HCT116 (cell line): ENCODE results near the gene PTPN1. TPM values are rescaled to one million over a fixed set of nuclear protein-coding genes. Genes with fewer than 3 reads are reported as not detected.

Experiments used
- ATAC-seq: fragments of 200-7000 bp; cut with Tn5 transposase; 2 replicates; pipeline ENCODE4 v1.9.1; 2020; ENCODE audit warnings: mild to moderate bottlenecking, moderate library complexity
- BruUV-seq: library from RNA; stranded (reverse); fragments of 400-500 nt; replicated peaks from 2 replicates; lab custom pipeline; 2021; lab: Mats Ljungman, UMichigan
- CTCF ChIA-PET: fragments of 300-600 bp; sonication (Branson Sonifier 250); formaldehyde crosslinking; loops from one replicate; lab custom pipeline; 2021; ENCODE audit warnings: antibody characterized with exemption; lab: Charles Lee
- POLR2A ChIA-PET: fragments of 300-600, 350-600 bp; sonication (Branson Sonifier 250); formaldehyde crosslinking; loops from one replicate; lab custom pipeline; 2021; ENCODE audit warnings: antibody characterized with exemption; lab: Charles Lee
- RAD21 ChIA-PET, 2 experiments: fragments of 300-600 bp; sonication (Branson Sonifier 250); formaldehyde crosslinking; loops; one replicate each; lab custom pipeline; 2023; ENCODE audit warnings: low total read pairs in 2 of 2; ENCODE audit not compliant: uncharacterized antibody in 2 of 2, unreplicated experiment in 2 of 2, low non-redundant PET in 1 of 2; lab: Charles Lee
- DNase-seq: peaks from one replicate; pipeline ENCODE4 v3.0.0-alpha.2; 2010; ENCODE audit warnings: low read depth, low spot score
- H2AFZ ChIP-seq: fragments of 200-600 bp; shearing (Covaris generic), sonication (generic); 2 replicates; pipeline ENCODE4 v1.6.1; 2017; ENCODE audit warnings: low read depth, mixed run types, mixed read lengths, antibody characterized with exemption, low read length; ENCODE audit not compliant: poor library complexity, severe bottlenecking
- H3K27ac ChIP-seq: 2 replicates; pipeline ENCODE4 v1.5.1; 2012; ENCODE audit warnings: low read depth, low read length
- H3K27me3 ChIP-seq: fragments of 200-600 bp; sonication (generic); 2 replicates; pipeline ENCODE4 v1.6.1; 2016; ENCODE audit warnings: mixed run types, low read length, mixed read lengths; ENCODE audit not compliant: insufficient read depth
- H3K36me3 ChIP-seq, 2 experiments: fragments of 200-500 bp in 1 of 2; fragments of 200-600 bp in 1 of 2; sonication (Bioruptor generic) in 1 of 2; sonication (generic) in 1 of 2; 2 replicates each; pipeline versions ENCODE4 v1.5.1 to v1.6.1; 2014 to 2016; ENCODE audit warnings: low read length in 2 of 2, inconsistent platforms in 1 of 2, mixed read lengths in 1 of 2, mixed run types in 1 of 2; ENCODE audit not compliant: insufficient read depth in 2 of 2, control insufficient read depth in 1 of 2
- H3K4me1 ChIP-seq, 2 experiments: fragments of 200-600 bp in 1 of 2; sonication (generic) in 1 of 2; 2 replicates each; pipeline versions ENCODE4 v1.5.1 to v1.6.1; 2012 to 2017; ENCODE audit warnings: low read length in 2 of 2, inconsistent platforms in 1 of 2, mild to moderate bottlenecking in 1 of 2, mixed read lengths in 1 of 2, mixed run types in 1 of 2, moderate library complexity in 1 of 2; ENCODE audit not compliant: insufficient read depth in 2 of 2, control insufficient read depth in 1 of 2
- H3K4me2 ChIP-seq: fragments of 200-600 bp; sonication (generic); 2 replicates; pipeline ENCODE4 v1.6.1; 2017; ENCODE audit warnings: mixed run types, low read length, mixed read lengths
- H3K4me3 ChIP-seq, 2 experiments: fragments of 200-600 bp in 1 of 2; sonication (generic) in 1 of 2; replicated peaks in 1 of 2; 2 replicates each; pipeline ENCODE4 v1.5.1; 2011 to 2016; ENCODE audit warnings: low read length in 2 of 2, control low read depth in 1 of 2, low read depth in 1 of 2, mild to moderate bottlenecking in 1 of 2, mixed read lengths in 1 of 2, mixed run types in 1 of 2
- H3K79me2 ChIP-seq: fragments of 200-600 bp; sonication (generic); 2 replicates; pipeline ENCODE4 v1.6.1; 2017; ENCODE audit warnings: mild to moderate bottlenecking, mixed run types, low read length, moderate library complexity, mixed read lengths; ENCODE audit not compliant: insufficient read depth
- H3K9ac ChIP-seq: fragments of 200-600 bp; sonication (generic); 2 replicates; pipeline ENCODE4 v1.6.1; 2016; ENCODE audit warnings: low read length, mixed read lengths
- H3K9me2 ChIP-seq: fragments of 200-600 bp; sonication (generic), shearing (Covaris generic); 2 replicates; pipeline ENCODE4 v1.6.1; 2017; ENCODE audit warnings: mixed run types, mild to moderate bottlenecking, moderate library complexity; ENCODE audit not compliant: insufficient read depth
- H3K9me3 ChIP-seq, 2 experiments: fragments of 200-500 bp in 1 of 2; fragments of 200-600 bp in 1 of 2; sonication (Bioruptor generic) in 1 of 2; sonication (generic) in 1 of 2; 2 replicates each; pipeline ENCODE4 v1.6.1; 2014 to 2017; ENCODE audit warnings: low read length in 2 of 2, mixed read lengths in 2 of 2, inconsistent platforms in 1 of 2, low read depth in 1 of 2, mild to moderate bottlenecking in 1 of 2, mixed run types in 1 of 2, moderate library complexity in 1 of 2; ENCODE audit not compliant: control insufficient read depth in 1 of 2, insufficient read depth in 1 of 2
- H4K20me1 ChIP-seq: fragments of 200-600 bp; sonication (generic), shearing (Covaris generic); 2 replicates; pipeline ENCODE4 v1.6.1; 2017; ENCODE audit warnings: mixed run types, mild to moderate bottlenecking, moderate library complexity; ENCODE audit not compliant: insufficient read depth
- ATF3 ChIP-seq: IDR thresholded peaks from 2 replicates; pipeline ENCODE4 v1.6.1; 2012
- CBX3 ChIP-seq: IDR thresholded peaks from 2 replicates; pipeline ENCODE4 v1.6.1; 2012; ENCODE audit warnings: low read depth
- CTCF ChIP-seq, 3 experiments: fragments of 200-600 bp in 1 of 3; sonication (generic) in 1 of 3; IDR thresholded peaks in 2 of 3; conservative IDR thresholded peaks in 1 of 3; 2 replicates each; pipeline ENCODE4 v1.5.1; 2012 to 2017; ENCODE audit warnings: low read depth in 2 of 3, low read length in 2 of 3, antibody characterized with exemption in 1 of 3, borderline replicate concordance in 1 of 3, control low read depth in 1 of 3, mild to moderate bottlenecking in 1 of 3, mixed read lengths in 1 of 3, mixed run types in 1 of 3, moderate library complexity in 1 of 3; ENCODE audit not compliant: insufficient read depth in 1 of 3
- EGR1 ChIP-seq: IDR thresholded peaks from 2 replicates; pipeline ENCODE4 v1.6.1; 2012; ENCODE audit warnings: low read depth
- ELF1 ChIP-seq: IDR thresholded peaks from 2 replicates; pipeline ENCODE4 v1.6.1; 2012; ENCODE audit warnings: low read depth, borderline replicate concordance
- EZH2 ChIP-seq: fragments of 200-600 bp; sonication (generic); IDR thresholded peaks from 2 replicates; pipeline ENCODE4 v1.6.1; 2017; ENCODE audit warnings: antibody characterized with exemption, mixed run types
- EZH2phosphoT487 ChIP-seq: fragments of 200-600 bp; IDR thresholded peaks from 2 replicates; pipeline ENCODE4 v1.6.1; 2018; ENCODE audit warnings: antibody characterized with exemption, borderline replicate concordance
- FOSL1 ChIP-seq: IDR thresholded peaks from 2 replicates; pipeline ENCODE4 v1.6.1; 2012; ENCODE audit warnings: low read depth
- REST ChIP-seq: IDR thresholded peaks from 2 replicates; pipeline ENCODE4 v1.6.1; 2012; ENCODE audit warnings: low read depth
- SIN3A ChIP-seq: IDR thresholded peaks from 2 replicates; pipeline ENCODE4 v1.6.1; 2012; ENCODE audit warnings: low read depth
- SP1 ChIP-seq: IDR thresholded peaks from 2 replicates; pipeline ENCODE4 v1.6.1; 2012; ENCODE audit warnings: low read depth
- SRF ChIP-seq: IDR thresholded peaks from 2 replicates; pipeline ENCODE4 v1.6.1; 2012; ENCODE audit warnings: low read depth
- TCF7L2 ChIP-seq: IDR thresholded peaks from 2 replicates; pipeline ENCODE4 v1.7.0; 2011; ENCODE audit warnings: borderline replicate concordance, inconsistent platforms; ENCODE audit not compliant: insufficient read depth, insufficient read length; ENCODE audit errors: extremely low read depth
- YY1 ChIP-seq: IDR thresholded peaks from 2 replicates; pipeline ENCODE4 v1.6.1; 2011; ENCODE audit warnings: low read length, low read depth, moderate library complexity, mild to moderate bottlenecking; ENCODE audit not compliant: insufficient replicate concordance; ENCODE audit errors: extremely low read depth
- ZBTB33 ChIP-seq: IDR thresholded peaks from 2 replicates; pipeline ENCODE4 v1.6.1; 2011; ENCODE audit warnings: mild to moderate bottlenecking, low read length, moderate library complexity; ENCODE audit not compliant: insufficient replicate concordance; ENCODE audit errors: extremely low read depth
- ZFX ChIP-seq: fragments of 450-650 bp; IDR thresholded peaks from 2 replicates; pipeline ENCODE4 v1.6.1; 2017
- intact Hi-C: fragments of 100-400 bp; cut with micrococcal nuclease; formaldehyde crosslinking; loops from 2 replicates; pipeline ENCODE4 v1.10.0; 2022
- total RNA-seq: library from RNA; stranded (reverse); gene quantifications from one replicate; pipeline ENCODE4 v1.2.1, GENCODE V29; 2021; ENCODE audit not compliant: unreplicated experiment

PTPN1 gene
- total RNA-seq, 1 experiment from 2014 or later, result 47.5 TPM

GRCh38 chr20:50472693-50473664 is 37.2 kb upstream of the PTPN1 start:
- no peak for TF ChIP-seq SIN3A
- no peak for TF ChIP-seq ELF1
- TF ChIP-seq YY1, result no peak
- no peak for TF ChIP-seq EGR1
- no peak for TF ChIP-seq TCF7L2
- no peak for TF ChIP-seq ATF3
- TF ChIP-seq CTCF (IDR thresholded peaks at IDR 0.05 in 2 of 3, conservative IDR thresholded peaks at IDR 0.05 in 1 of 3; ENCODE audit: borderline replicate concordance in 1 of 3, insufficient read depth in 1 of 3, low read depth in 2 of 3, low read length in 2 of 3), result no peak
- TF ChIP-seq SRF, result no peak
- TF ChIP-seq EZH2phosphoT487, result no peak
- no peak for TF ChIP-seq REST
- no peak for TF ChIP-seq SP1
- TF ChIP-seq FOSL1, result no peak
- TF ChIP-seq CBX3, result no peak
- no peak for TF ChIP-seq ZFX
- TF ChIP-seq EZH2, result no peak
- TF ChIP-seq ZBTB33, result no peak
- Histone ChIP-seq H3K4me2 (no peak overlapping the region), H3K9ac (no peak overlapping the region), H3K4me3 (no peak overlapping the region), H3K36me3 (no peaks in the 10 kb centered on the region), H3K27ac (no peak overlapping the region), H3K9me2 (no peaks in the 10 kb centered on the region), H3K4me1 (peaks cover 33 to 49% of the 10 kb centered on the region in 2 experiments), H3K79me2 (no peaks in the 10 kb centered on the region), H3K9me3 (no peaks in the 10 kb centered on the region), H4K20me1 (no peaks in the 10 kb centered on the region), H3K27me3 (no peaks in the 10 kb centered on the region), H2AFZ (no peak overlapping the region)
- ChIA-PET CTCF (no interaction called here), POLR2A (no interaction called here), RAD21 (no interaction called here)
- DNase-seq (no peak), ATAC-seq (no peak)
- intact Hi-C loops, result no loop called here
- BruUV-seq, result no TSS peak
